Neural crest cell (in vitro differentiated cells): ENCODE data around the gene TRIP6. TPM values are rescaled to one million over a fixed set of nuclear protein-coding genes. Genes with fewer than 3 reads are reported as not detected.

ENCODE experiments used
- DNase-seq: peaks from one replicate; pipeline ENCODE4 v3.0.0; 2021; ENCODE audit warnings: low read depth, mixed read lengths, low spot score
- H3K27ac Mint-ChIP-seq: one replicate; pipeline ENCODE4 v1.8.0; 2021; ENCODE audit warnings: mild to moderate bottlenecking, mixed read lengths; ENCODE audit not compliant: unreplicated experiment
- H3K27me3 Mint-ChIP-seq: 2 replicates; pipeline ENCODE4 v1.8.0; 2021; ENCODE audit warnings: low read depth, mild to moderate bottlenecking, mixed read lengths
- H3K36me3 Mint-ChIP-seq: 2 replicates; pipeline ENCODE4 v1.8.0; 2021; ENCODE audit warnings: low read depth, mild to moderate bottlenecking, mixed read lengths
- H3K4me1 Mint-ChIP-seq: 2 replicates; pipeline ENCODE4 v1.8.0; 2021; ENCODE audit warnings: mixed read lengths
- H3K4me3 Mint-ChIP-seq: one replicate; pipeline ENCODE4 v1.8.0; 2021; ENCODE audit warnings: mild to moderate bottlenecking, mixed read lengths
- H3K9me3 Mint-ChIP-seq: 2 replicates; pipeline ENCODE4 v1.8.0; 2021; ENCODE audit warnings: mixed read lengths
- total RNA-seq: library from RNA; stranded (reverse); gene quantifications from 2 replicates; pipeline ENCODE4 v1.2.1, GENCODE V29; 2021
- TF ChIP-seq, protein P1 (sequence below): fragments of 200-600 bp; sonication (generic); conservative IDR thresholded peaks from 2 replicates; pipeline ENCODE4 v1.5.0; 2021; ENCODE audit warnings: antibody characterized with exemption, mild to moderate bottlenecking

Gene TRIP6
- total RNA-seq, 1 donor from 2014 or later, result 39.7 TPM

DNA sequence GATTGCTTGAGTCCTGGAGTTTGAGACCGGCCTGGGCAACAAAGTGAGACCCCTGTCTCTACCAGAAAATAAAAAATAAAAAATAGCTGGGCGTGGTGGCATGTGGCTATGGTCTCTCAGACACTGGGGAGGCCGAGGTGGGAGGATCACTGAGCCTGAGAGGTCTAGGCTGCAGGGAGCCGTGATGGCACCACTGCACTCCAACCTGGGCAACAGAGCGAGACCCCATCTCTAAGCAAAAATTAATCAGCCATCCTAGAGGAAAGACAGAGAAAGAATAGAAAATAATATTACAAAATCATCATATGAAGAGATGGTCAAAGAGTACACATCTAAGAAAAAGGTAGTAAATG is 34.9 kb upstream of the TRIP6 start:
- TF ChIP-seq, protein P1, sequence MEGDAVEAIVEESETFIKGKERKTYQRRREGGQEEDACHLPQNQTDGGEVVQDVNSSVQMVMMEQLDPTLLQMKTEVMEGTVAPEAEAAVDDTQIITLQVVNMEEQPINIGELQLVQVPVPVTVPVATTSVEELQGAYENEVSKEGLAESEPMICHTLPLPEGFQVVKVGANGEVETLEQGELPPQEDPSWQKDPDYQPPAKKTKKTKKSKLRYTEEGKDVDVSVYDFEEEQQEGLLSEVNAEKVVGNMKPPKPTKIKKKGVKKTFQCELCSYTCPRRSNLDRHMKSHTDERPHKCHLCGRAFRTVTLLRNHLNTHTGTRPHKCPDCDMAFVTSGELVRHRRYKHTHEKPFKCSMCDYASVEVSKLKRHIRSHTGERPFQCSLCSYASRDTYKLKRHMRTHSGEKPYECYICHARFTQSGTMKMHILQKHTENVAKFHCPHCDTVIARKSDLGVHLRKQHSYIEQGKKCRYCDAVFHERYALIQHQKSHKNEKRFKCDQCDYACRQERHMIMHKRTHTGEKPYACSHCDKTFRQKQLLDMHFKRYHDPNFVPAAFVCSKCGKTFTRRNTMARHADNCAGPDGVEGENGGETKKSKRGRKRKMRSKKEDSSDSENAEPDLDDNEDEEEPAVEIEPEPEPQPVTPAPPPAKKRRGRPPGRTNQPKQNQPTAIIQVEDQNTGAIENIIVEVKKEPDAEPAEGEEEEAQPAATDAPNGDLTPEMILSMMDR, result no peak
- peaks cover 37% of the 10 kb centered on the region for H3K4me1 Mint-ChIP-seq
- H3K4me3 Mint-ChIP-seq, result peak overlapping the region; percentile 23
- H3K9me3 Mint-ChIP-seq, result no peaks in the 10 kb centered on the region
- no peak overlapping the region for H3K27ac Mint-ChIP-seq
- H3K36me3 Mint-ChIP-seq, result peaks cover 2% of the 10 kb centered on the region
- no peak for DNase-seq
- peaks cover 3% of the 10 kb centered on the region for H3K27me3 Mint-ChIP-seq

DNA sequence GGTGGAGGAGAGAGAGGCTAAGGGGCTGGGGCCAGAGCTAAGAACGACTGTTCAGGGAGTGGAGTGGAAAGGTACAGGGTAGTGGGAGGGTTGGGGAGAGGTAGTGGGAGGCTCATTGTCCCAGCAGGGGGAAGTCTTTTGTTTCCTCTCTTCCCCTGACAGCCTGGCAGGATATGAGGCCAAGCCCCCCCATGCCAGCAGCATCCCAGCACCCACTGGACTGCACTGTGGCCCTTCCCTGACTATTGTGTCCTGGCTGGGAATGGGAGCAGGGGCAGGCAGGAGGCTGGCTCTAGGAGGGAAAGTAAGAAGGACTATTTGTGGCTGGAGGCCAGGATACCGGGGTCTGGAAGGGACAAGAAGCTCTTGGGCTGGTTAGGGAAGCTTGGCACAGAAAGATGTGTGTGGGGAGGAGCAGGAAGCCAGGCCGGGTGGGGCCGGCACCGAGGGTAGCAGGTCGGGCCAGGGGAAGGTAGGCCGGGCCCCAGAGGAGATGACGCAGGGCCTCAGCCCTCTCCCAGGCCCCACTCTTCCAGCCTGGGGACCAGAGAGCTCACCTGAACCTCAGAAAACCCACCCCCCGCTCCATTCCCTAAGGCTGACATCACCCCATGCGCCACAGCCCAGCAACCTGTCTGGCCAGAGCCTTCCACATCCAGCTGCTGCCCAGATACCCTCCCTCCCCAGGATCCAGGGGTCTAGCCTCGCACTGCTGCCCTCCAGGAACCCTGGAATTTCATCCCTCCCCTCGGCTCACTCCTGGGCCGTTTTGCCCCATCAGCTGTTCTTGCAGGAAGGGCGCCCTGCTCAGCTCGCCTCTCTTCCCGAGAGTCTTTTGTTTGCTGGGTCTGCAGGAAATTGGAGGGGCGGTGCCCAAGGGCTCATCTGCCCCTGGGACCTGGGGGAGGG is 31.0 kb upstream of the TRIP6 start:
- Mint-ChIP-seq H3K9me3 (no peaks in the 10 kb centered on the region), H3K4me1 (peaks cover 41% of the 10 kb centered on the region), H3K27ac (peak overlapping the region; percentile 86), H3K36me3 (no peaks in the 10 kb centered on the region), H3K4me3 (peak overlapping the region; percentile 36), H3K27me3 (no peaks in the 10 kb centered on the region)
- TF ChIP-seq, protein P1, result no peak
- no peak for DNase-seq

DNA sequence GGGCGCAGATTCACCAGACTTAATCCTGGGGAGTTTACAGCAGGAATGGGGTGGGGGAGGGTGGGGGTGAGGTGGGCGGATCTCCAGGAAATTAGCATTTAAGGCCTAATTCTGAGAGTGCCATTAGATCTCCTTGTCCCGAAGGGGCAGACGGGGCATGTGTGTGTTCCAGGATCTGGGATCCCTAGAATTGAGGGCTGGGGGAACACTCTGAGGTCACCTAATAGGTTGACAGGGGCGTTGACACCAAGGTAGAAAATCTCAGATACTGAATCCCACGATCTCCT is 30.4 kb upstream of the TRIP6 start:
- DNase-seq, result no peak
- H3K27me3 Mint-ChIP-seq, result no peaks in the 10 kb centered on the region
- no peaks in the 10 kb centered on the region for H3K36me3 Mint-ChIP-seq
- H3K4me3 Mint-ChIP-seq, result peak overlapping the region; percentile 81
- TF ChIP-seq, protein P1, result no peak
- H3K4me1 Mint-ChIP-seq, result peaks cover 41% of the 10 kb centered on the region
- H3K27ac Mint-ChIP-seq, result peak overlapping the region; percentile 94
- H3K9me3 Mint-ChIP-seq, result no peaks in the 10 kb centered on the region

- peak overlapping the region; percentile 81 for H3K4me3 Mint-ChIP-seq
- no peaks in the 10 kb centered on the region for H3K36me3 Mint-ChIP-seq
- peaks cover 46% of the 10 kb centered on the region for H3K4me1 Mint-ChIP-seq
- DNase-seq, result peak; percentile 78
- H3K27ac Mint-ChIP-seq, result peak overlapping the region; percentile 94
- no peaks in the 10 kb centered on the region for H3K9me3 Mint-ChIP-seq
- H3K27me3 Mint-ChIP-seq, result no peaks in the 10 kb centered on the region
- TF ChIP-seq, protein P1, result no peak
These were observed 29.9 kb upstream of the TRIP6 start for GRCh38 chr7:100837099-100837836.

- peaks cover 41% of the 10 kb centered on the region for H3K4me1 Mint-ChIP-seq
- H3K4me3 Mint-ChIP-seq, result no peak overlapping the region
- no peaks in the 10 kb centered on the region for H3K36me3 Mint-ChIP-seq
- no peak overlapping the region for H3K27ac Mint-ChIP-seq
- TF ChIP-seq, protein P1, result no peak
- H3K27me3 Mint-ChIP-seq, result no peaks in the 10 kb centered on the region
- no peak for DNase-seq
- H3K9me3 Mint-ChIP-seq, result no peaks in the 10 kb centered on the region
These were observed 27.8 kb upstream of the TRIP6 start for GRCh38 chr7:100839361-100839760.
